Upper lobe of left lung (tissue), 4 donors: Measurements from ENCODE around the gene CDSN.

ENCODE experiments used
- EP300 ChIP-seq, 4 donors: sonication (generic); formaldehyde crosslinking; IDR thresholded peaks; one replicate each; pipeline ENCODE4 v1.5.1; 2017; ENCODE audit warnings: antibody characterized with exemption in 4 of 4, control low read depth in 2 of 4
- POLR2A ChIP-seq, 4 donors: fragments of 450-650 bp; IDR thresholded peaks; one replicate each; pipeline ENCODE4 v1.5.1; 2016 to 2017; ENCODE audit warnings: antibody characterized with exemption in 4 of 4, mild to moderate bottlenecking in 2 of 4
- POLR2AphosphoS5 ChIP-seq, 2 donors: sonication (generic); formaldehyde crosslinking; IDR thresholded peaks; one replicate each; pipeline ENCODE4 v1.5.1; 2017; ENCODE audit warnings: antibody characterized with exemption in 2 of 2
- TF ChIP-seq, protein P1 (sequence below), 6 experiments: fragments of 450-650 bp in 4 of 6; fragments of 200-600 bp in 2 of 6; sonication (generic) in 2 of 6; IDR thresholded peaks; one replicate each; pipeline ENCODE4 v1.5.1; 2016 to 2019; ENCODE audit warnings: antibody characterized with exemption in 6 of 6

DNA sequence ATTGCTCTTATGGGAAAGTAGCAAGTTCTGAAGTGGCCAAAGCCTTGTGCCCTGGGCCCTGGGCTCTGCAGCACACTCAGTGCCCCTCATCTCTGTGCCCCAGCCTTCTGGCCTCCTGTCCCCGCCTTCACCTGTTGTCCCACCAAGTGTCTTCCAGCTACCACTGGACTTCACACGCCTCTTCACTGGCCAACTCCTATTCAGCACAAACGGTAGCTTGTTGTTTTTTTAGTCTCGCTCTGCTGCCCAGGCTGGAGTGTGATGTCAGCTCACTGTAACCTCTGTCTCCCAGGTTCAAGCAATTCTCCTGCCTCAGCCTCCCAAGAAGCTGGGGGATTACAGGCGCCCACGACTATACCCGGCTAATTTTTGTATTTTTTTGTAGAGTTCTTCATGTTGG, 32.5 kb upstream of the CDSN start:
- TF ChIP-seq, protein P1, sequence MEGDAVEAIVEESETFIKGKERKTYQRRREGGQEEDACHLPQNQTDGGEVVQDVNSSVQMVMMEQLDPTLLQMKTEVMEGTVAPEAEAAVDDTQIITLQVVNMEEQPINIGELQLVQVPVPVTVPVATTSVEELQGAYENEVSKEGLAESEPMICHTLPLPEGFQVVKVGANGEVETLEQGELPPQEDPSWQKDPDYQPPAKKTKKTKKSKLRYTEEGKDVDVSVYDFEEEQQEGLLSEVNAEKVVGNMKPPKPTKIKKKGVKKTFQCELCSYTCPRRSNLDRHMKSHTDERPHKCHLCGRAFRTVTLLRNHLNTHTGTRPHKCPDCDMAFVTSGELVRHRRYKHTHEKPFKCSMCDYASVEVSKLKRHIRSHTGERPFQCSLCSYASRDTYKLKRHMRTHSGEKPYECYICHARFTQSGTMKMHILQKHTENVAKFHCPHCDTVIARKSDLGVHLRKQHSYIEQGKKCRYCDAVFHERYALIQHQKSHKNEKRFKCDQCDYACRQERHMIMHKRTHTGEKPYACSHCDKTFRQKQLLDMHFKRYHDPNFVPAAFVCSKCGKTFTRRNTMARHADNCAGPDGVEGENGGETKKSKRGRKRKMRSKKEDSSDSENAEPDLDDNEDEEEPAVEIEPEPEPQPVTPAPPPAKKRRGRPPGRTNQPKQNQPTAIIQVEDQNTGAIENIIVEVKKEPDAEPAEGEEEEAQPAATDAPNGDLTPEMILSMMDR (IDR thresholded peaks at IDR 0.05), result no peak
- no peak for TF ChIP-seq POLR2A (IDR thresholded peaks at IDR 0.05)
- no peak for TF ChIP-seq POLR2AphosphoS5 (IDR thresholded peaks at IDR 0.05)
- TF ChIP-seq EP300 (IDR thresholded peaks at IDR 0.05), result no peak
